Sigmoid colon (tissue), 7 donors: ENCODE measurements around the gene DNAH14. TPM values are rescaled to one million over a fixed set of nuclear protein-coding genes. Genes with fewer than 3 reads are reported as not detected.
"Not testable (repeated sequence)": the region's sequence is repeated elsewhere in the genome, so short reads cannot be mapped to it uniquely, and the experiment has no call there.

Source experiments
- DNase-seq: peaks from one replicate; pipeline ENCODE4 v3.0.0-alpha.2; 2019
- H3K27ac ChIP-seq, 4 donors: fragments of 200-600 bp; sonication (generic); one replicate each; pipeline ENCODE4 v1.5.1; 2016 to 2019; ENCODE audit warnings: mild to moderate bottlenecking in 1 of 4
- H3K27me3 ChIP-seq, 3 donors: fragments of 200-600 bp; sonication (generic); one replicate each; pipeline ENCODE4 v1.5.1; 2019; ENCODE audit warnings: mild to moderate bottlenecking in 1 of 3
- H3K36me3 ChIP-seq, 4 donors: fragments of 200-600 bp; sonication (generic); one replicate each; pipeline ENCODE4 v1.5.1; 2016 to 2019
- H3K4me1 ChIP-seq, 4 donors: fragments of 200-600 bp; sonication (generic); one replicate each; pipeline ENCODE4 v1.5.1; 2017 to 2019
- H3K4me3 ChIP-seq, 4 donors: fragments of 200-600 bp; sonication (generic); one replicate each; pipeline ENCODE4 v1.5.1; 2017 to 2019; ENCODE audit warnings: mild to moderate bottlenecking in 2 of 4, moderate library complexity in 1 of 4
- H3K9me3 ChIP-seq, 4 donors: fragments of 200-600 bp in 3 of 4; sonication (generic) in 3 of 4; one replicate each; pipeline versions ENCODE4 v1.5.1 to v1.6.1; 2013 to 2019
- CTCF ChIP-seq, 4 experiments: fragments of 450-650 bp in 3 of 4; fragments of 200-600 bp in 1 of 4; IDR thresholded peaks; one replicate each; pipeline ENCODE4 v1.5.1; 2016 to 2019; ENCODE audit warnings: antibody characterized with exemption in 4 of 4, mild to moderate bottlenecking in 3 of 4, moderate library complexity in 2 of 4
- EP300 ChIP-seq, 4 donors: sonication (generic); formaldehyde crosslinking; IDR thresholded peaks; one replicate each; pipeline ENCODE4 v1.6.1; 2017; ENCODE audit warnings: antibody characterized with exemption in 4 of 4
- POLR2A ChIP-seq, 2 donors: fragments of 450-650 bp; IDR thresholded peaks; one replicate each; pipeline ENCODE4 v1.6.1; 2016; ENCODE audit warnings: antibody characterized with exemption in 2 of 2, mild to moderate bottlenecking in 2 of 2, moderate library complexity in 2 of 2
- POLR2AphosphoS5 ChIP-seq, 4 donors: sonication (generic); formaldehyde crosslinking; IDR thresholded peaks; one replicate each; pipeline ENCODE4 v1.6.1; 2017; ENCODE audit warnings: antibody characterized with exemption in 4 of 4
- WGBS, 2 donors: extraction: QIAGEN DNeasy Blood & Tissue Kit; methylation state at CpG; one replicate each; pipeline ENCODE4 v1.1.7; 2013; 5-methylcytosine and 5-hydroxymethylcytosine counted together
- intact Hi-C: fragments of 100-400 bp; cut with DNase I; formaldehyde crosslinking; loops from one replicate; pipeline ENCODE4 v1.15.1; 2023
- polyA plus RNA-seq, 3 donors: library from polyadenylated mRNA; stranded (reverse); fragments of 200-250 nt; gene quantifications; one replicate each; pipeline ENCODE4 v1.2.3, GENCODE V29; 2013
- total RNA-seq, 4 donors: library from RNA; depleted of rRNA; stranded (reverse); fragments of >200 nt; gene quantifications; one replicate each; pipeline ENCODE4 v1.1.0, GENCODE V29; 2016
- donor health status: healthy with polysubstance abuse.
- donor health status: Bipolar disorder and iron deficiency.
- donor health status: healthy.

The DNAH14 gene
- total and polyA plus RNA-seq, 7 donors, result 2.4 to 9.7 (median 3.3) TPM

GRCh38 chr1:224989615-224990014 is 60.1 kb downstream of the DNAH14 start:
- DNase-seq, result no peak
- H3K4me1 ChIP-seq, result no peaks in the 10 kb centered on the region
- no peak overlapping the region for H3K27ac ChIP-seq
- WGBS, 2 donors, result 81 to 84% methylated on average over 1 of the region's 1 CpG
- H3K36me3 ChIP-seq, result no peaks in the 10 kb centered on the region
- H3K4me3 ChIP-seq, result no peak overlapping the region
- TF ChIP-seq POLR2A (IDR thresholded peaks at IDR 0.05), result no peak
- TF ChIP-seq CTCF (IDR thresholded peaks at IDR 0.05), result no peak
- TF ChIP-seq EP300 (IDR thresholded peaks at IDR 0.05), result no peak
- no peak for TF ChIP-seq POLR2AphosphoS5 (IDR thresholded peaks at IDR 0.05)
- H3K9me3 ChIP-seq, result no peaks in the 10 kb centered on the region
- intact Hi-C loops, result no loop called here
- H3K27me3 ChIP-seq, result no peaks in the 10 kb centered on the region

- H3K36me3 ChIP-seq, H3K9me3 ChIP-seq, intact Hi-C loops, H3K27ac ChIP-seq, H3K27me3 ChIP-seq, H3K4me3 ChIP-seq, H3K4me1 ChIP-seq, DNase-seq: not testable (repeated sequence)
- WGBS, 2 donors, result 98 to 99% methylated on average over 5 of the region's 5 CpGs
These were observed 62.1 kb downstream of the DNAH14 start for GRCh38 chr1:224991550-224991949.

GRCh38 chr1:224995602-224996001 is 66.1 kb downstream of the DNAH14 start:
- H3K27ac ChIP-seq, result no peak overlapping the region
- 91 to 94% methylated on average over 1 of the region's 1 CpG for WGBS, 2 donors
- TF ChIP-seq POLR2AphosphoS5 (IDR thresholded peaks at IDR 0.05), result no peak
- TF ChIP-seq EP300 (IDR thresholded peaks at IDR 0.05), result no peak
- TF ChIP-seq POLR2A (IDR thresholded peaks at IDR 0.05), result no peak
- no peak for TF ChIP-seq CTCF (IDR thresholded peaks at IDR 0.05)
- no peak for DNase-seq
- H3K4me1 ChIP-seq, result no peaks in the 10 kb centered on the region
- peaks cover 0 to 4% (median 0%) of the 10 kb centered on the region in 4 donors for H3K9me3 ChIP-seq
- intact Hi-C loops, result no loop called here
- no peaks in the 10 kb centered on the region for H3K27me3 ChIP-seq
- H3K36me3 ChIP-seq, result no peaks in the 10 kb centered on the region
- H3K4me3 ChIP-seq, result no peak overlapping the region

- intact Hi-C loops, result no loop called here
- Histone ChIP-seq H3K4me3 (no peak overlapping the region), H3K36me3 (no peaks in the 10 kb centered on the region), H3K27ac (no peak overlapping the region), H3K4me1 (no peaks in the 10 kb centered on the region), H3K9me3 (peaks cover 0 to 4% (median 0%) of the 10 kb centered on the region in 4 donors), H3K27me3 (no peaks in the 10 kb centered on the region)
- DNase-seq, result no peak
- WGBS, 2 donors, result 89% methylated on average over 1 of the region's 1 CpG
- TF ChIP-seq POLR2A (IDR thresholded peaks at IDR 0.05), result no peak
- no peak for TF ChIP-seq EP300 (IDR thresholded peaks at IDR 0.05)
- no peak for TF ChIP-seq POLR2AphosphoS5 (IDR thresholded peaks at IDR 0.05)
- no peak for TF ChIP-seq CTCF (IDR thresholded peaks at IDR 0.05)
These were observed 66.8 kb downstream of the DNAH14 start for GRCh38 chr1:224996266-224996665.

- intact Hi-C loops, result no loop called here
- H3K4me3 ChIP-seq, result no peak overlapping the region
- DNase-seq, result no peak
- TF ChIP-seq POLR2A (IDR thresholded peaks at IDR 0.05), result no peak
- no peak for TF ChIP-seq EP300 (IDR thresholded peaks at IDR 0.05)
- TF ChIP-seq POLR2AphosphoS5 (IDR thresholded peaks at IDR 0.05), result no peak
- TF ChIP-seq CTCF (IDR thresholded peaks at IDR 0.05), result no peak
- H3K36me3 ChIP-seq, result no peaks in the 10 kb centered on the region
- no peaks in the 10 kb centered on the region for H3K27me3 ChIP-seq
- no peaks in the 10 kb centered on the region for H3K4me1 ChIP-seq
- H3K9me3 ChIP-seq, result peaks cover 0 to 4% (median 0%) of the 10 kb centered on the region in 4 donors
- H3K27ac ChIP-seq, result no peak overlapping the region
- 88 to 90% methylated on average over 2 of the region's 2 CpGs for WGBS, 2 donors
These were observed 68.7 kb downstream of the DNAH14 start for GRCh38 chr1:224998185-224998584.
